Measurements from ENCODE around the gene GNB5. TPM values are rescaled to one million over a fixed set of nuclear protein-coding genes. Genes with fewer than 3 reads are reported as not detected.
"Not testable (repeated sequence)": the region's sequence is repeated elsewhere in the genome, so short reads cannot be mapped to it uniquely, and the experiment has no call there.

GNB5 gene
- total RNA-seq, 1 experiment from 2014 or later: 23.7 TPM

DNA sequence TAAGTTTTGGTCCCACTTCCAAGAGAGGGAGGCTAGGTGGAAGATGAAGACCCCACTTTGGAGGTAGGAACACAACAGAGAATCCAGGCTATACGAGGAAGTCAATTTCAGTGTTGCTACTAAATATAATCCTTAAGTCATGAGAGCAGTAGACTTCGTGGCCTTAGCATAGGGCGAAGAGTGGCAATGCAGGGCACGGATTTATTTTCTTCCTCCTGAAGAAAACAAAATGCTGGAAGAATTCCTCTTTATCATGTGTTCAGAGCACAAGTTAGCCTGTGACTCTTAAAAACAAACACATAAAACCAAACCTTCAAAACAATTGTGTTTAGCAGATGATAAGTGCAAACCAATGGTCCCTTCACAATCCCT lies 98.0 kb downstream of the GNB5 start:
- Histone ChIP-seq H3K9me2 (replicated peaks; ENCODE audit: insufficient read depth, low read length) (no peaks in the 10 kb centered on the region), H3K4me1 (ENCODE audit: low read length) (no peaks in the 10 kb centered on the region), H3K4me2 (ENCODE audit: low read depth, low read length, poor library complexity, severe bottlenecking) (no peak overlapping the region), H3K9me3 (ENCODE audit: low read length) (peaks cover 4% of the 10 kb centered on the region; the same call in 1 of the 2 replicates), H3K27me3 (ENCODE audit: low read length) (0 out of 2 replicates have a peak, but pooled peaks cover 4% of the 10 kb centered on the region), H2AFZ (ENCODE audit: low read length) (no peak overlapping the region), H3K79me2 (ENCODE audit: low read length) (no peaks in the 10 kb centered on the region), H3K27ac (ENCODE audit: low read length) (no peak overlapping the region), H3K9ac (ENCODE audit: low read length) (no peak overlapping the region), H3K36me3 (ENCODE audit: insufficient read depth, low read length) (no peaks in the 10 kb centered on the region), H4K20me1 (ENCODE audit: insufficient read depth, low read depth, low read length) (no peaks in the 10 kb centered on the region), H3K4me3 (ENCODE audit: low read length) (no peak overlapping the region)
- DNase-seq: no peak

DNA sequence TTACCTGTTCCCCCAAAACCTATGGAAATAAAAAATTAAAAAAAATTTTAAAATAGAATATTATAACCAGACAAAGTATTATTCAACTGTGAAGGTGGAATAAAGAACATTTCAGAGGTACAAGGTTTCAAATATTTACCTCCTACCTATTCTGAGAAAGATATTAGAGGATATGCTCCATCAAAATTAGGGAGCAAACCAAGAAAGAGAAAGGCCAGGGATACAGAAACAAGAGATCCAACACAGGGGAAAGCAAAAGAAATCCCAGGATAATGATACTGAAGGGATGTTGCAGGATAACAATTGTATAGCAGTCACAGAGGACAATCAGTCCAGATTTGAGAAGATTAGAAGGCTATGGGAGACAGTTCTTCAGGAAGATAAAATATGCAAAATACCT lies 101.0 kb downstream of the GNB5 start:
- Histone ChIP-seq H3K9ac (ENCODE audit: low read length) (no peak overlapping the region), H3K36me3 (ENCODE audit: insufficient read depth, low read length) (no peaks in the 10 kb centered on the region), H3K79me2 (ENCODE audit: low read length) (no peaks in the 10 kb centered on the region), H3K4me2 (ENCODE audit: low read depth, low read length, poor library complexity, severe bottlenecking) (no peak overlapping the region), H2AFZ (ENCODE audit: low read length) (no peak overlapping the region), H3K9me2 (replicated peaks; ENCODE audit: insufficient read depth, low read length) (no peaks in the 10 kb centered on the region), H3K4me1 (ENCODE audit: low read length) (no peaks in the 10 kb centered on the region), H3K27me3 (ENCODE audit: low read length) (peaks cover 4% of the 10 kb centered on the region; the same call in 1 of the 2 replicates), H4K20me1 (ENCODE audit: insufficient read depth, low read depth, low read length) (no peaks in the 10 kb centered on the region), H3K9me3 (ENCODE audit: low read length) (peaks cover 7% of the 10 kb centered on the region), H3K4me3 (ENCODE audit: low read length) (no peak overlapping the region), H3K27ac (ENCODE audit: low read length) (no peak overlapping the region)
- DNase-seq: no peak

DNA sequence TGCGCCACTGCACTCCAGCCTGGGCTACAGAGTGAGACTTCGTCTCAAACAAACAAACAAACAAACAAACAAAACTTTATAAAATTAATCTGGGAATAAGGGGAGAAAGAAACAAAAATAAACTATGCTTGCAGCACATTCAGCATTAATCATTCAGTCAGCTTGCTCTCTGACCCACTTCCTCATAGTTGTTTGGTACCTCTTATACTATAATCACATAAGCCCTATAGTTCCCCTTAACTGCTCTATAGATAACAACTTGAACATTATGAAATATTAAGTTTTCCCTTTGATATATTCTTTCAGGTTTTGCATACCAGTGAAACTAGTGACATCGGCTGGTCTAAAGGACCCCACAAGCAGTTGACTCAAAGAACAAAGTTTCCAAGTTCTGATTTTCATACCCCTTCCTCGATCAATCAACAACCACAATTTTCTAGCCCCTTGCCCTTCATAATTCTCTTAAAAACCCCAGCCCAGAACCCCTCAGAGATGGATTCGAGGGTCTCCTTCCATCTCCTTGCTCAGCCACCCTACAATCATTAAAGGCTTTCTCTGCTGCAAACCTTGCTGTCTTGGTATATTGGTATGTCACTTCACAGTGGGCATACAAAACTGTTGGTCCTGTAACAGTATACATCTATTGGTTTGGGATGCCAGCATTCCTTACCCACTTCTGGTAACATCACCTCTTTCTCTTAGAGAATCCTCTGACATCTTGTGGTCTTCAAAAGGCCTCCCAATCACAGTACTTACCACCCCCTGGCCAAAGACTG lies 105.0 kb downstream of the GNB5 start:
- Histone ChIP-seq H3K9me2 (replicated peaks; ENCODE audit: insufficient read depth, low read length) (no peaks in the 10 kb centered on the region), H3K4me3 (ENCODE audit: low read length) (no peak overlapping the region), H3K4me2 (ENCODE audit: low read depth, low read length, poor library complexity, severe bottlenecking) (no peak overlapping the region), H3K4me1 (ENCODE audit: low read length) (no peaks in the 10 kb centered on the region), H3K36me3 (ENCODE audit: insufficient read depth, low read length) (no peaks in the 10 kb centered on the region), H3K79me2 (ENCODE audit: low read length) (no peaks in the 10 kb centered on the region), H3K27me3 (ENCODE audit: low read length) (peaks cover 4% of the 10 kb centered on the region; the same call in 1 of the 2 replicates), H3K27ac (ENCODE audit: low read length) (no peak overlapping the region), H3K9me3 (ENCODE audit: low read length) (peaks cover 7% of the 10 kb centered on the region), H3K9ac (ENCODE audit: low read length) (no peak overlapping the region), H4K20me1 (ENCODE audit: insufficient read depth, low read depth, low read length) (no peaks in the 10 kb centered on the region), H2AFZ (ENCODE audit: low read length) (no peak overlapping the region)
- DNase-seq: no peak

DNA sequence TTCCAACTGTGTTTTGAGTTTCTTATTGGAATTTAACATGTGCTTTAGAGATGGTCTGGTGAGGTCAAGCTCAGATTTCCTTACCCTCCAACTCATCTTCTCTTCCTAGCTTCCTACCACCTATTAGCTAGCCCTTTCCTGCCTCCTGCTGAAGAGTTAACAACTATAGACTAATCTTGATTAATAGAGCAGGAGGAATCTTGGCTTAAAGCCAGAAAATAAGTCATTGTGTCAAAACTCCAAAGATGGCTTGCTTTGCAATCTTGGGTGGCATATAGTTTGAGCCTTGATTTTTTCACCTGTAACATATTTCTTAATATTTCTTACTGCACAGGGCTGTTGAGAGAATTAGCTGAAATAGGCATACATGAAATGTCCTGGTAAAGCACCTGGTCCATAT lies 105.9 kb downstream of the GNB5 start:
- DNase-seq: no peak
- Histone ChIP-seq H3K9me3 (ENCODE audit: low read length) (peaks cover 5% of the 10 kb centered on the region), H3K79me2 (ENCODE audit: low read length) (no peaks in the 10 kb centered on the region), H3K27ac (ENCODE audit: low read length) (no peak overlapping the region), H3K27me3 (ENCODE audit: low read length) (peaks cover 1% of the 10 kb centered on the region; the same call in 1 of the 2 replicates), H2AFZ (ENCODE audit: low read length) (no peak overlapping the region), H3K9ac (ENCODE audit: low read length) (no peak overlapping the region), H3K9me2 (replicated peaks; ENCODE audit: insufficient read depth, low read length) (no peaks in the 10 kb centered on the region), H3K4me2 (ENCODE audit: low read depth, low read length, poor library complexity, severe bottlenecking) (no peak overlapping the region), H3K4me3 (ENCODE audit: low read length) (no peak overlapping the region), H3K36me3 (ENCODE audit: insufficient read depth, low read length) (no peaks in the 10 kb centered on the region), H3K4me1 (ENCODE audit: low read length) (no peaks in the 10 kb centered on the region), H4K20me1 (ENCODE audit: insufficient read depth, low read depth, low read length) (no peaks in the 10 kb centered on the region)

DNA sequence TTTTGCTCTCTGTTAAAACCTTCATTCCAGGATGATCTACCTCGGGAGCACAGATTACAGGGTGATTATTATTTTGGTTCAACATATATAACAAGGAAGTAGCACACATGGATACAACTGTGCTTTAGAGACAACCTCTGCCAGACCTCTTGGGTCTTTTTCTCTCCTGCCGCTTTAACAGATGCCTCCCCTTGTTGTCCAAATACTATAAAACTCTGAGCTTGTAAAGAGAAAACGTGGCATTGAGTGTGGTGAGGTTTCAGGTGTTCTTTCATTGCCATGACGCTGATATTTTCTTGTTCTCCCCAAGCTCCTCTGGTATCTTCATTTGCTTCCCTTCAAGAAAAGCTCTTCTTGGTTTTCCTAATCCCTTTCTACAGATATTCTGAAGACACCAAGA lies 107.6 kb downstream of the GNB5 start:
- no peaks in the 10 kb centered on the region for H3K36me3 ChIP-seq (ENCODE audit: insufficient read depth, low read length)
- H3K4me1 ChIP-seq (ENCODE audit: low read length): no peaks in the 10 kb centered on the region
- H3K4me2 ChIP-seq (ENCODE audit: low read depth, low read length, poor library complexity, severe bottlenecking): no peak overlapping the region
- no peak for DNase-seq
- H3K79me2 ChIP-seq (ENCODE audit: low read length): no peaks in the 10 kb centered on the region
- H3K9me2 ChIP-seq (replicated peaks; ENCODE audit: insufficient read depth, low read length): no peaks in the 10 kb centered on the region
- H3K27me3 ChIP-seq (ENCODE audit: low read length): no peaks in the 10 kb centered on the region; the same call in 1 of the 2 replicates
- H3K9me3 ChIP-seq (ENCODE audit: low read length): peaks cover 4% of the 10 kb centered on the region; the same call in 1 of the 2 replicates
- H3K4me3 ChIP-seq (ENCODE audit: low read length): no peak overlapping the region
- no peaks in the 10 kb centered on the region for H4K20me1 ChIP-seq (ENCODE audit: insufficient read depth, low read depth, low read length)
- H2AFZ ChIP-seq (ENCODE audit: low read length): no peak overlapping the region
- H3K27ac ChIP-seq (ENCODE audit: low read length): no peak overlapping the region
- no peak overlapping the region for H3K9ac ChIP-seq (ENCODE audit: low read length)

DNA sequence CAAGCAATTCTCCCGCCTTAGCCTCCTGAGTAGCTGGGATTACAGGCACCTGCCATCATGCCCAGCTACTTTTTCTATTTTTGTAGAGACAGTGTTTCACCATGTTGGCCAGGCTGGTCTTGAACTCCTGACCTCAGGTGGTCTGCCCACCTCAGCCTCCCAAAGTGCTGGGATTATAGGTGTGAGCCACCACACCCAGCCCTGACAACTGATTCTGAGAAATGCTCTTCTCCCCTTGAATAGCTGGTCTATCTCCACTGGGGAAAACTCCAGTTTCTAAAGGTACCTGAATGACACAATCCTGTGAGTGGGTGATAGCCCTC lies 108.2 kb downstream of the GNB5 start:
- H3K4me2 ChIP-seq (ENCODE audit: low read depth, low read length, poor library complexity, severe bottlenecking); H3K27me3 ChIP-seq (ENCODE audit: low read length); H2AFZ ChIP-seq (ENCODE audit: low read length); H3K9me2 ChIP-seq (replicated peaks; ENCODE audit: insufficient read depth, low read length); H3K27ac ChIP-seq (ENCODE audit: low read length); H3K4me3 ChIP-seq (ENCODE audit: low read length); H3K79me2 ChIP-seq (ENCODE audit: low read length); H3K4me1 ChIP-seq (ENCODE audit: low read length); H3K9ac ChIP-seq (ENCODE audit: low read length); H4K20me1 ChIP-seq (ENCODE audit: insufficient read depth, low read depth, low read length); DNase-seq; H3K36me3 ChIP-seq (ENCODE audit: insufficient read depth, low read length); H3K9me3 ChIP-seq (ENCODE audit: low read length): not testable (repeated sequence)

DNA sequence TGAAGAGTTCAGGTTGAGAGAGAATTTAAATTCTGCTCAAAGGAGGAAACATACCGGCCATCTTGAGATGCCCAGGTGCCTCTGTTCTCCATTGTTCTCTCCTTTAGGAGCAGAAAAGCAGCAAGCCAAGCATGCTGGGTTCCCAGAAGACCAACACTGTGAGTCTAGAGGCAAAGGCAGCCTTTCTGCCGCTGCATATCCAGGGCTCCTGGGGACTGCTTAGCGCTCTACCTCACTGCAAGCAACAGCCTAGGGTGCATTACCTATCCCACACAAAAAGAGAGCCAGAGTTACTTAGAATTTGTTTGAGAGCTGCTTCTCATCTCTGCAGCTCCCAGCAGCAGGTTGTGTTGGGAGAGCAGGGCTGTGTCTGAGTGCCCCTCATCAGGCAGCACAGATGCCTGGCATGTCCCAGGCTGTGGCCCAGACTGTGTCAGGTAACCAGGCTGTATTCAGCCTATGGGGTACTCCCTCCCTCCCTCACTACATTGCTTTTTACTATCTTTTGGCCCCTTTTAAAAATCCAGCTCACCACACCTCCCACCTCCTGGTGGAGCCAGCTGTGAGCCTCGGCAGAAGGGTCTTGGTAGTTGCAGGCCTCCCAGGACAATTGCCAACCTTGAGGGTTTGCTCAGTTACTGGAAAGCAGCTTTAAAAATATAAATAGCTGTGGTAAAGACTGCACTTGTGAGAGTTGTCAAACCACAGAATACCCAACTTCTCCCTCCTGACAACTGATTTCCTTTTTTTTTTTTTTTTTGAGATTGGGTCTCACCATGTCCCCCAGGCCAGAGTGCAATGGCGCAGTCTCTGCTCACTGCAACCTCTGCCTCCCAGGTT lies 108.8 kb downstream of the GNB5 start:
- Histone ChIP-seq H3K79me2 (ENCODE audit: low read length) (no peaks in the 10 kb centered on the region), H2AFZ (ENCODE audit: low read length) (no peak overlapping the region), H3K9me3 (ENCODE audit: low read length) (peaks cover 4% of the 10 kb centered on the region; the same call in 1 of the 2 replicates), H3K9ac (ENCODE audit: low read length) (no peak overlapping the region), H3K27me3 (ENCODE audit: low read length) (no peaks in the 10 kb centered on the region; the same call in 1 of the 2 replicates), H3K36me3 (ENCODE audit: insufficient read depth, low read length) (no peaks in the 10 kb centered on the region), H3K9me2 (replicated peaks; ENCODE audit: insufficient read depth, low read length) (no peaks in the 10 kb centered on the region), H3K27ac (ENCODE audit: low read length) (no peak overlapping the region), H3K4me1 (ENCODE audit: low read length) (no peaks in the 10 kb centered on the region), H3K4me2 (ENCODE audit: low read depth, low read length, poor library complexity, severe bottlenecking) (no peak overlapping the region), H3K4me3 (ENCODE audit: low read length) (no peak overlapping the region), H4K20me1 (ENCODE audit: insufficient read depth, low read depth, low read length) (no peaks in the 10 kb centered on the region)
- no peak for DNase-seq

DNA sequence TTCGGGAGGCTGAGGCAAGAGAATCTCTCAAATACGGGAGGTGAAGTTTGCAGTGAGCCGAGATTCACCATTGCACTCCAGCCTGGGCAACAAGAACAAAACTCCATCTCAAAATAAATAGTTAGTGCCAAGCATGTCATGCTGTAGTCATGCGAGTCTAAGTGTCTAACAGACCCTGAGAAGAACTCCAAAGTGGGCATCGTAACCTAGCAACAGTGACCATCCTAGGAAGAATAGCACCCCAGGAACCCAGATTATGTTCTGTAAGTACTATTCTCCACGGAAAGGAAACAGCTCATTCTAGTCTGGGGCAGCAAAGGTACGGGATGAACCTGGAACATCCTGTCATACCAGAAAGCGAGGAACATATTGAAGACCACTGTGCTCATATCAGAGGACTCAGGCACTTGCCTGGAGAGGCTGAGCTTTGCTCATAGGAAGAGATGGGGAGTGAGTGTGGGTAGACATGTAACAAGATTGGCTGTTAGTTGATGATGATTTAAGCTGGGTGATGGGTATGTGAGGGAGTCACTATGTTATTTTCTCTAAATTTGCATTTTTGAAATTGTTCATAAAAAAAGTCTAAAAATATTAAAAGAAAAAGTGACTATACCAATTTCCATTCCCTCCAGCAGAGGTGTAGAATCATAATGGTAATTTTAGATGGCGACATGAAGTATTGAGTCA lies 110.3 kb downstream of the GNB5 start:
- Histone ChIP-seq H3K27me3 (ENCODE audit: low read length) (no peaks in the 10 kb centered on the region), H4K20me1 (ENCODE audit: insufficient read depth, low read depth, low read length) (no peaks in the 10 kb centered on the region), H3K9ac (ENCODE audit: low read length) (no peak overlapping the region), H2AFZ (ENCODE audit: low read length) (no peak overlapping the region), H3K27ac (ENCODE audit: low read length) (no peak overlapping the region), H3K9me2 (replicated peaks; ENCODE audit: insufficient read depth, low read length) (no peaks in the 10 kb centered on the region), H3K4me2 (ENCODE audit: low read depth, low read length, poor library complexity, severe bottlenecking) (no peak overlapping the region), H3K9me3 (ENCODE audit: low read length) (no peaks in the 10 kb centered on the region), H3K4me3 (ENCODE audit: low read length) (no peak overlapping the region), H3K4me1 (ENCODE audit: low read length) (no peaks in the 10 kb centered on the region), H3K79me2 (ENCODE audit: low read length) (no peaks in the 10 kb centered on the region), H3K36me3 (ENCODE audit: insufficient read depth, low read length) (no peaks in the 10 kb centered on the region)
- DNase-seq: no peak

Data from Karpas-422 (cell line).